ENCODE results near the gene AP2A1.

AP2A1 gene

GRCh38 chr19:49792829-49793560 is 26.2 kb downstream of the AP2A1 start:
- no peak for DNase-seq (ENCODE audit: low read depth in 2 of 3, low spot score in 2 of 3)

GRCh38 chr19:49793561-49793840 is 26.7 kb downstream of the AP2A1 start:
- DNase-seq (ENCODE audit: low read depth in 2 of 3, low spot score in 2 of 3), result no peak

GRCh38 chr19:49795615-49796014 is 28.8 kb downstream of the AP2A1 start:
- DNase-seq (ENCODE audit: low read depth in 2 of 3, low spot score in 2 of 3), result no peak

- no peak for DNase-seq (ENCODE audit: low read depth in 2 of 3, low spot score in 2 of 3)
These were observed 31.8 kb downstream of the AP2A1 start for GRCh38 chr19:49798574-49798973.

GRCh38 chr19:49799271-49799797 is 32.5 kb downstream of the AP2A1 start:
- DNase-seq (ENCODE audit: low read depth in 2 of 3, low spot score in 2 of 3), result no peak

GRCh38 chr19:49799798-49800376 is 33.1 kb downstream of the AP2A1 start:
- no peak for DNase-seq (ENCODE audit: low read depth in 2 of 3, low spot score in 2 of 3)

- no peak for DNase-seq (ENCODE audit: low read depth in 2 of 3, low spot score in 2 of 3)
These were observed 34.0 kb downstream of the AP2A1 start for GRCh38 chr19:49800771-49801170.

- DNase-seq (ENCODE audit: low read depth in 2 of 3, low spot score in 2 of 3), result no peak
These were observed 34.6 kb downstream of the AP2A1 start for GRCh38 chr19:49801401-49801888.

- DNase-seq (ENCODE audit: low read depth in 2 of 3, low spot score in 2 of 3), result no peak
These were observed 35.3 kb downstream of the AP2A1 start for GRCh38 chr19:49801966-49802661.

GRCh38 chr19:49802836-49803528 is 36.2 kb downstream of the AP2A1 start:
- no peak for DNase-seq (ENCODE audit: low read depth in 2 of 3, low spot score in 2 of 3)

- no peak for DNase-seq (ENCODE audit: low read depth in 2 of 3, low spot score in 2 of 3)
These were observed 36.7 kb downstream of the AP2A1 start for GRCh38 chr19:49803529-49803856.

GRCh38 chr19:49805822-49806619 is 39.2 kb downstream of the AP2A1 start:
- DNase-seq (ENCODE audit: low read depth in 2 of 3, low spot score in 2 of 3), result no peak

GRCh38 chr19:49806620-49806959 is 39.8 kb downstream of the AP2A1 start:
- no peak for DNase-seq (ENCODE audit: low read depth in 2 of 3, low spot score in 2 of 3)

GRCh38 chr19:49807058-49807903 is 40.5 kb downstream of the AP2A1 start:
- DNase-seq (ENCODE audit: low read depth in 2 of 3, low spot score in 2 of 3), result no peak

- DNase-seq (ENCODE audit: low read depth in 2 of 3, low spot score in 2 of 3), result no peak
These were observed 41.3 kb downstream of the AP2A1 start for GRCh38 chr19:49807904-49808675.

- DNase-seq (ENCODE audit: low read depth in 2 of 3, low spot score in 2 of 3), result peak; percentile 44 to 85 (median 71)
These were observed 41.9 kb downstream of the AP2A1 start for GRCh38 chr19:49808711-49809159.

- peak in 1 of 3 experiments; percentile 22 for DNase-seq (ENCODE audit: low read depth in 2 of 3, low spot score in 2 of 3)
These were observed 42.5 kb downstream of the AP2A1 start for GRCh38 chr19:49809160-49809940.

- no peak for DNase-seq (ENCODE audit: low read depth in 2 of 3, low spot score in 2 of 3)
These were observed 43.2 kb downstream of the AP2A1 start for GRCh38 chr19:49809941-49810389.
